GM12878 (cell line): ENCODE measurements around the gene MTM1. TPM values are rescaled to one million over a fixed set of nuclear protein-coding genes. Genes with fewer than 3 reads are reported as not detected.

ENCODE experiments used
- ASH2L ChIP-seq: fragments of 300-600, 200-600 bp; sonication (generic); IDR thresholded peaks from 2 replicates; pipeline ENCODE4 v1.6.1; 2017; ENCODE audit warnings: low read depth, mild to moderate bottlenecking, borderline replicate concordance
- CHD2 ChIP-seq: IDR thresholded peaks from 2 replicates; pipeline ENCODE4 v1.6.1; 2011; ENCODE audit warnings: low read depth, low read length, improper control_type of control experiment, borderline replicate concordance
- FOS ChIP-seq: IDR thresholded peaks from 3 replicates; pipeline ENCODE4 v1.6.1; 2011; ENCODE audit warnings: borderline replicate concordance; ENCODE audit not compliant: insufficient read length; ENCODE audit errors: extremely low read depth
- FOXM1 ChIP-seq: IDR thresholded peaks from 2 replicates; pipeline ENCODE4 v1.6.1; 2012; ENCODE audit warnings: low read depth, mild to moderate bottlenecking, inconsistent platforms, low read length, moderate library complexity
- HCFC1 ChIP-seq: fragments of 150-350 bp; IDR thresholded peaks from 2 replicates; pipeline ENCODE4 v1.6.1; 2014; ENCODE audit warnings: low read length
- IKZF1 ChIP-seq: fragments of 450-650 bp; conservative IDR thresholded peaks from 2 replicates; pipeline ENCODE4 v1.6.1; 2017; ENCODE audit warnings: antibody characterized with exemption, mild to moderate bottlenecking
- IRF5 ChIP-seq: fragments of 450-650 bp; IDR thresholded peaks from 2 replicates; pipeline ENCODE4 v1.6.1; 2017; ENCODE audit warnings: borderline replicate concordance
- KDM1A ChIP-seq: fragments of 200-600 bp; sonication (generic); IDR thresholded peaks from 2 replicates; pipeline ENCODE4 v1.6.1; 2016; ENCODE audit warnings: borderline replicate concordance
- MXI1 ChIP-seq: fragments of 150-350 bp; IDR thresholded peaks from 2 replicates; pipeline ENCODE4 v1.6.1; 2011; ENCODE audit warnings: low read depth, mild to moderate bottlenecking, inconsistent platforms, low read length, improper control_type of control experiment
- NKRF ChIP-seq: fragments of 450-650 bp; conservative IDR thresholded peaks from 2 replicates; pipeline ENCODE4 v1.6.1; 2017; ENCODE audit warnings: mild to moderate bottlenecking, moderate library complexity
- PKNOX1 ChIP-seq: fragments of 450-650 bp; IDR thresholded peaks from 2 replicates; pipeline ENCODE4 v1.6.1; 2016; ENCODE audit warnings: mild to moderate bottlenecking
- RELA ChIP-seq: fragments of 450-650 bp; IDR thresholded peaks from 2 replicates; pipeline ENCODE4 v1.8.0; 2014; ENCODE audit warnings: borderline replicate concordance; ENCODE audit not compliant: partially characterized antibody
- SPI1 ChIP-seq: IDR thresholded peaks from 2 replicates; pipeline ENCODE4 v1.6.1; 2011; ENCODE audit warnings: low read depth, mild to moderate bottlenecking, low read length, moderate library complexity, borderline replicate concordance; ENCODE audit not compliant: insufficient read depth
- USF2 ChIP-seq: IDR thresholded peaks from 2 replicates; pipeline ENCODE4 v1.6.1; 2011; ENCODE audit warnings: low read depth, low read length, improper control_type of control experiment, borderline replicate concordance
- WRNIP1 ChIP-seq: IDR thresholded peaks from 2 replicates; pipeline ENCODE4 v1.6.1; 2011; ENCODE audit warnings: low read depth, low read length, improper control_type of control experiment, borderline replicate concordance
- ZNF217 ChIP-seq: fragments of 450-650 bp; IDR thresholded peaks from 2 replicates; pipeline ENCODE4 v1.6.1; 2017; ENCODE audit warnings: antibody characterized with exemption, mild to moderate bottlenecking
- ZNF622 ChIP-seq: fragments of 450-650 bp; IDR thresholded peaks from 2 replicates; pipeline ENCODE4 v1.6.1; 2017; ENCODE audit warnings: mild to moderate bottlenecking, inconsistent platforms
- polyA plus RNA-seq, 11 experiments: library from polyadenylated mRNA; depleted of rRNA in 4 of 11; unstranded in 6 of 11; stranded (reverse) in 5 of 11; fragments of >200 nt; fragmentation: Nextera tagmentation in 4 of 11; fragmentation: Illumina TruSeq in 1 of 11; extraction: Ambion mirVana in 4 of 11; extraction: Trizol in 1 of 11; gene quantifications; 1 replicate in 1 of 11; 2 replicates in 10 of 11; pipeline versions ENCODE4 v1.2.1 to v1.2.3, GENCODE V29; 2011 to 2016; ENCODE audit warnings: inconsistent platforms in 2 of 11, missing spikeins in 2 of 11, low read depth in 1 of 11
- total RNA-seq, 4 experiments: library from RNA; depleted of rRNA in 3 of 4; stranded (reverse); fragments of >200 nt in 3 of 4; fragmentation: Illumina TruSeq in 1 of 4; extraction: Trizol in 1 of 4; gene quantifications; 2 replicates each; pipeline versions ENCODE4 v1.2.1 to v1.2.3, GENCODE V29; 2013 to 2021

Gene MTM1
- total and polyA plus RNA-seq, 10 of the 15 experiments (the other 5 are each of a cell fraction or from before 2014, with no cell fraction given) = 3.9 to 13.3 (median 8.4) TPM

- TF ChIP-seq FOS (no peak), HCFC1 (peak; percentile 89), IRF5 (no peak), IKZF1 (peak; percentile 57), ASH2L (no peak), USF2 (peak; percentile 71), CHD2 (no peak), SPI1 (no peak), PKNOX1 (no peak), ZNF622 (no peak), ZNF217 (no peak), WRNIP1 (no peak), RELA (no peak), MXI1 (no peak), FOXM1 (no peak), KDM1A (no peak), NKRF (peak; percentile 60; the same call in 1 of the 2 replicates)
These were observed at the start of gene MTM1 (continued) for GRCh38 chrX:150568320-150569154.
